NCI-H2081 treated with DMSO at 0.1 percent for 48 hours (cell line): ENCODE results near the gene KLKB1.
"Not testable (repeated sequence)": the region's sequence is repeated elsewhere in the genome, so short reads cannot be mapped to it uniquely, and the experiment has no call there.

Experiments used
- DNase-seq: peaks from one replicate; lab custom pipeline; 2025; lab: John Stamatoyannopoulos, UW

The KLKB1 gene

DNA sequence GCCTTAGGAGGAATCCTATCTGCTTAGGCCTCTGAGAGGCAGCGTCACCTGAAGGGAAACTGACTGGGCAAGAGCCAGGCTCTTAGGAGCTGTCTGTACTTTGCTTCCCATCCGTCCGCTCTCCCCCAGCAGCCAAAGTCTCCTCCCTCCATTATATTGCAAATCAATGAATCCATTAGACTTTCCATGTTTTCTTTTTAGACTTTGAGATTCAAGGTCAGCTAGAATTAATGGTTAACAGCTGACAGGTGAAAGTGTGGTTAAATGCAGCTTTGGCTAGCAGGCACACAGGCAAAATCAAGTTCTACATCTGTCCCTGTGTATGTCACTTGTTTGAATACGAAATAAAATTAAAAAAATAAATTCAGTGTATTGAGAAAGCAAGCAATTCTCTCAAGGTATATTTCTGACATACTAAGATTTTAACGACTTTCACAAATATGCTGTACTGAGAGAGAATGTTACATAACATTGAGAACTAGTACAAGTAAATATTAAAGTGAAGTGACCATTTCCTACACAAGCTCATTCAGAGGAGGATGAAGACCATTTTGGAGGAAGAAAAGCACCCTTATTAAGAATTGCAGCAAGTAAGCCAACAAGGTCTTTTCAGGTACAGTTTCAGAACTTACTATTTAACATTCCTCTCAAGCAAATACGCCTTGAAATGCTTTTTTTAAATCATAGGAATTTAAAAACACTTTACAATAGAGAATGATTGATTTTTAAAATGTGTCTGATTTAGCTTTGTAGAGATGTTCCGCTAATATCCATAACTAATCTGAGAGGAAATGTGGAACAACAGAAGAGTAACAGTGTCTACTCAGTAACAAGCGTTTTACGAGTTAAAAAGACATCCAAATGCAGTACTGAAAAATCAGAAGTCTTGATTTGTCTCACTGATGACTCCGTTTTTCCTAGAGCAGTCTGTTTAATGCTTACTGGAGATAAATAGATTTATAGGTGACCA lies 38.7 kb downstream of the KLKB1 start, which contains the start of gene F11:
F11 (plus strand) TSS at position 507 of the 970 bp plus-strand sequence. CDS start 948 bp downstream, outside the sequence.
- no peak for DNase-seq

DNA sequence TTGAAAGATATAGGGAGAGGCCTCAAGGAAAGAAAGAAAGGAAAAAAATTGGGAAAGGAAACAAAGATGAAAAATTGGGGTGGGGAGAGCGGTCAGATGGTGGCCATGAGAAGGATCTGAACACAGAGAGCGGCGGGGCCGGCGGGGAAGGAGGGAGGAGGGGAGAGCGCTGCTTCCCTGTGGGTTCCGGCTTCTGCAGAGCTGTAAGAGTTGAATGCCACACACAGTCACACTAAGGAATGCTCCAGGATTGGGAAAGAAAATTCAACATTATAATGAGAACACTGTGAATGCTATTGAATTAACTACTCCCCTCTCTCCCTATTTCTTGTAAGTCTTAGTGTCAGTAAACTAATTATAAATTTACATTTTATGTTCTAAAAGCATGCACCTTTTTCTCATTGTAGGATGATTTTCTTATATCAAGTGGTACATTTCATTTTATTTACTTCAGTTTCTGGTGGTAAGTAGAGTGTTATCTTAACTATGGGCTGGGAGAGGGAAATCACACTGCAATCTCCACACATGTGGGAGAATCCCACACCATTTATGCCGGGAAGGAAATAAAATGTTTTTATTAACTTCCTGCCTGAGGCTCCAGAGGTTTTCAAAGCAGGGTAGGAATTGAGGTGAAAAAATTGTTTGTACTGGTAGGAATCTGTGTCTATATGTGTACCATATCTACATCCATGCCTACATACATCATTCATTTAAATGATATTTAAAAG lies 39.6 kb downstream of the KLKB1 start:
- DNase-seq: no peak

DNA sequence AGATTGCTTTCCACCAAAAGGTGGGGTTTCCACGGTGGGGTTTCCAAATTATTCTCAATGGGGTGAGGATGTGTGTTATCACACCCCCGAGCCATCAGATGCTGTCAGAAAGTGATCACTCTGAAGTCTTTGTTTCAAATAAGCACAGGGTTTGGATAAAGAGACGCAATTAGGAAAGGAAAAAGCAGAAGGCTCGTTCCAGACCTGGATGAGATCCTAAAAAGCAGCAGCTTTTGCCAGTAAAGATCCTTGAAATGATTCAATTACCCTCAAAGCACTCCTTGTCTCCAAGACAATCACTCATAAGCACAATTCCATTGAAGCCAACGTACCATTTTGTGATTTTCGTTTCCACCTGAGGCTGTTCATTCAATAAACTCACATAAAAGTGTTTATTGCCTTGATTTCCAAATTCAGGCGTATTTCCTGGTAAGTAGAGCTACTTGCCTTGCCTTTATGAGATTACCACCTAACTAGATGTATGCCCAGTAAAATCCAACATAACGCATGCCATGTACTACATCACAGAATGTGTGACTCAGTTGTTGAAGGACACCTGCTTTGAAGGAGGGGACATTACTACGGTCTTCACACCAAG lies 43.9 kb downstream of the KLKB1 start:
- DNase-seq: no peak

DNA sequence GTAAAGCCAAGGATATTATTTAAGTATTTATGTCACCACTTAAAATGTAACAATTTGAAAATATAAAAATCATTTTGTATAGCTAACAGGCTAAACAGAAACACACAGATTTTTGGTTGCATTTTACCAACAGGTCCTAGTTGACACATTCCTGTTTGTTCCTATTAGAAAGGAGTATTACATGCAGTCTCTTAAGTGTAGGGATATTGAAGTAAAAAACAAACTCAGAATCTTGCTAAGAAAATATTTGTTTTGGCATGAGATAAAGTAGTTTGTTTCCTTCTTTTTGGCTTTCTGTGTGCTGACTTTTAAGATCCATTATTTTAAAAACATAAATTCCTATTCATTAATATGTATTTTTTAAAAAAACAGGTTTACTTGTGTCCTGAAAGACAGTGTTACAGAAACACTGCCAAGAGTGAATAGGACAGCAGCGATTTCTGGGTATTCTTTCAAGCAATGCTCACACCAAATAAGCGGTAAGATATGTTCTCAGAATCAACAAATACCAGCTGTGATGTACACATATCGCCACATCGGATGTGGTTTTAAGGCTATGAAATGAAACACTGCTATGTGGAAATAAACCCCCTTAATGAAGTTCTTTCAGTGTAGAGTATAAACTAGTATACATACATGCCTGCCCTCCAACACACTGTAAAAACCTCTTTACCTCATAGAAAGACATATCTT lies 45.5 kb downstream of the KLKB1 start:
- no peak for DNase-seq

DNA sequence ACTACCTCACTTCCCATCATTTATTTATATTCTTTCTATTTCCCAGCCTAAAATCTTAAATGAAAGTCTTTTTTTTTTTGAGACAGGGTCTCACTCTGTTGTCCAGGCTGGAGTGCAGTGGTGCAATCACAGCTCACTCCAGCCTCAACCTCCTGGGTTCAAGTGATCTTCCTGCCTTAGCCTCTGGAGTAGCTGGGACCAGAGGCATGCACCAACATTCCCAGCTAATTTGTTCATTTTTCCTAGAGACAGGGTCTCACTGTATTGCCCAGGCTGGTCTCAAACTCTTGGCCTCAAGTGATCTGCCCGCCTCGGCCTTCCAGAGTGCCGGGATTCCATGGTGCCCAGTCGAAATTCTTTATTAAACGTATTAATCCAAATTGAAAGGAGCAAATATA lies 46.1 kb downstream of the KLKB1 start:
- not testable (repeated sequence) for DNase-seq

DNA sequence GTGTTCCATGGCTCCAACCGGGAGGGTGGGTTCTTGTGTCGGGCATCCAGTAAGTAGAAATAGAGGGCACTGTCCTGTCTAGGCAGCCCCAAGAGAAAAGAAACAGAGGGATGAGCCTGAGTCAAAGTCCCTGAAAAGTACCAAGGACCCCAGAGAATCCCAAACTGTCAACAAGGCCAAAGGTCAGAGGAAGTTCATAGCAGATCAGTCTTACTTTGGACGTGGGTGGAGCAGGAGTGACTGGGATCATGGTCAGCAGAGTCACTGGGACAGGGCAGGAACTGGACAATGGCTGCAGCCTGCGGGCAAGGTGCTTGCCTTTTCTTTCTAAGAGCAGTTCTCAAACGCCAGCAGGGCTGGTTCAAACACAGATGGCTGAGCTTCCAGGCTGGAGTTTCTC lies 56.0 kb downstream of the KLKB1 start:
- no peak for DNase-seq

DNA sequence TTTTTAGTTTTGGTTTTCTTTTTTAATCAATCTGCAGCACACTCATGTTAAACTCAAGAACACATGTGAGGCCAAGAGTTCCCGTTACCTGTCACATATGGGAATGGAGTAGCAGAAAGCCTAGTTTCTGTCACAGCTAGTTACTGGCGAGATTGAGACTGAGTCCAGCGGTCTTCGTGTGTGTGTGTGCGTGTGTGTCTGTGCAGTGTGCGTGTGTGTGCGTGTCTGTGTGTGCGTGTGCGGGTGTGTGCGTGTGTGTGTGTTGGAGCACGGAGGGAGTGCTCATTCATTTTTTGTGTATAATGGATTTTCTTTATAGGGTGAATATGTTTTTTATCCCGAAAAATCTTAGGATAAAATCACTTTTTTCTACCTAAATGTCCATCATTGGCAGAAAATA lies 57.8 kb downstream of the KLKB1 start:
- DNase-seq: no peak

DNA sequence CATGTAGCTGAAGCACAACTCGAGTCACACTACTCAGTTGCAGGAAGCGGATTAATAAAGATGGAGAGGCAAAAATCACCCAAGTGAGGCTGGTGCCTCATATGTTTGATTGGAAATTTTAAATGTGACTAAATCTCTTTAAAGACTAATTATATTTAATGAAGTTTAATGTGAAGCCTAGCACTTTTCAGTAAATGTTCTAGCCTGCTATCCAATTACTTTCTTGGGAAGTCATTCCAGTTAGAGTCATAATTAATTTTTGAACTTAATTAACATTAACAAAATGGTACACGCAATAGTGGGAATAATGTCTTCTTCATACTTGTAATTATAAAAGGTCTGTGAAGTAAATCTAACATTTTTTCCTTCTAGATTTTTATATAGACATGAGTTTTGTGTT lies 59.3 kb downstream of the KLKB1 start:
- no peak for DNase-seq

DNA sequence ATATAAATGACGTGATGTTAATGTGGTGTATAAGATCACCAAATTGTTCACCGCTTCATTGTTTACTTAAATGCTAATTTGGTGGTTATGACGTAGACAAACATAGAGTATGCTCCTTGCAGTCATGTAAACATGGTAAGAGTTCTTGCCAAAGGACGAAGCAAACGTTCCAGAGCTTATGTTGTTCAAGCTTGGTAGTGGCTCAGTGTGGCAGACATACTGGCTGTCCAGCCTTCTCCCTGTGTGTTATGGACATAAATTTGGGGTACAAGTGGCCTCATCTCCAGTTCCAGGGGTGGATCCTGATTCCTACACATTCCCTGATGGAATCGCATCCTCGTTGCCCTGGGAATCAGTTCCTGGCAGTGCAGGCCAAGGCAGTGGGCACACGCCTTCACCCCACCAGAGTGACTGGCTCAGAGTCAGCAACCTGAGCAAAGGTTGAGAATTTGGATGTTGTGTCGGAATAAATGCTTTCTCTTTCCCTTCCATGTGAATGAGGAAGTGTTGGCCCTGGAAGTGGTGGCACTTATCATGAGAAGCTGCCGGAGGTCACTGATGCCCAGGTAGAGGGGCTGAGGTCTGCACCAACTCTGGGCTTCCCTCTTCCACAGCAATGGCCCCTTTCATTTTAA lies 64.1 kb downstream of the KLKB1 start:
- DNase-seq: no peak

DNA sequence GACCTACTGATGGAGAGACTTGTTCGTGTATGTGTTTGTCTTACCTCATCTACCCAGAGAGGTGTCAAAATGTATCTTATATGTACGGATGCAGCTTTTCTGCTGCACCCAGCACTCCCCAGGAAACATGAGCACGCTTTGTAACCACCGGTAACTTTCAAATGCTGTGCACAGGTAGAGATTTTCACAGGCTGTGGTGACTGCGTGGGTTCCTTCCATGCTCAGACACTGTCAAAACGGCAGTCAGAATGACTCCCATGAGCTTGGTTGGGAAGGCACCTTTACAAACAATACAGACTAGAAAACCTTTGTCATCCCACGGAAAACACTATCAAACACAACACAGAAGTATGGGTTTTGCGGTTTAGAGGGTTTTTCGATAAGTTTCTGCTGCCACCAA lies 66.9 kb downstream of the KLKB1 start:
- DNase-seq: no peak

DNA sequence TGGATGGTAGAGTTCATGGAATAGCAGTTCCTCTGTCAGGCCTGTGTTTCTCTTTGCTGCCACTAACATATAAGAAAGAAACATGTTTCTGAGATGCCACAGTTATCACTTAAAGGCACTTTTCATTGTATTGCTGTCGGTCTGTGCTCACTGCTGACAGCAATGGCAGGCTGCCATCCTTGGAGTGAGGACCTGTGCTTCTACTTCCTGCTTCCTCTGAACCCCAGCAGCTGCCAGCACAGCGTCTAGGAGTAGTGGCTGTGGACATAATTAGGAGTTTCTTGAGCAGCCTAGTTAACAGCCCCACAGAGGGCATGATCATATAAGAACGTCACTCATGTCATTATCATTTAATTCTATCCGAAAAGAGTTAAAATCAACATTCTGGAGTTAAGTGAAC lies 69.2 kb downstream of the KLKB1 start:
- DNase-seq: no peak

DNA sequence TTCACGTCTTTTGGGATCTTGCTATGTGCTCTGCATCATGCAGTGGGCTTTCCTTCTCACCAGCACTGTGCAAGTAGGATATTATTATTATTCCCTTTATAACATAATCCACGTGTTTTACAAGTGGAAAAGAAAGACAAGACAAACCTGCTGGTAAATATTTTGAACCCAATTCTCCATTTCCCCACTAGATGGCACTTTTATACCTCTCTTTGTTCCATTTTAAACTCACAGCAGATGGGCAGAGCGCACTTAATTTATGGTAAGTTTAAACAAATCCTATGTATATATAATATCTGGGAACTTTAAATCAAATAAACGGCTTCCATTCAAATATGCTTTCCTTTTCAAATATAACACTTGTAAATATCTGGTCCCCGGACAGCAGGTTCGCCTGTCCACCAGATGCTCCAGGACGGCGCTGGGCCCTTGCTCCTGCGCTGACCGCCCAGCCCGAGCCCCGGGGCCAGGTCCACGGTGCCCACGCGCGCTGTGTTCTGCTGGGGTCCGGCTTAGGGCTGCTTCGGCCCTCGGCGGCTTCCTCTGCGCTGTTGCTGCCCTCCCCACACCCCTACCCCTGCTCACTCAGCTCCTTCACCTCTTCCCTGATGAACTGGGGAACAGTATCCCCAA lies 69.8 kb downstream of the KLKB1 start:
- DNase-seq: no peak

DNA sequence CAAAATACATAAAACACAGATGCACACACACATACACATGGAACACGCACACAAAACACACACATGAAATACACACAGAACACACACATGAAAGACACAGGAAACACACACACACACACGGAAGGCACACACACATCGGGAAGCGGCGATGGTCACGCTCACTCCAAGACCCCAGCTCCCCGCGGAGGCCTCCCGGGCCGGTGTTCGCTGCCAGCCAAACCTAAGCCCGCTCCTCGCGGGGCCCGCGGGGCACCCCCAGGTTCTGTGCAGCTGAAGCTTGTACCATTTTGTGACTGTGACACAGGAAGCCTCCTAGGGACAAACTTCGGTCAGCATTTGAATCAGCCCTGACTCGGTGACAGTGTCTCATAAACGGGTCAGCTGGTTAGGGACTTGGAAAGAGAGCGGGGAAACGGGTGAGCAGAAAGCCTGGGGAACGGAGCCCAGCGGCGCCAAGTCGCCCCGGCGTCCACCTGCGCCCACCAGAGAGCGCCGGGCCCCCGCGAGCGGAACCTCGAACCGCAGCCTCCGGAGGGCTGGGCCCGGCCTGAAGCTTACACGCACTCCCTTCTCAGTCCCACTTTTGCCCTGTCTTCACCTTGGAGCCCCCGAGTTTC lies 70.8 kb downstream of the KLKB1 start:
- DNase-seq: no peak

DNA sequence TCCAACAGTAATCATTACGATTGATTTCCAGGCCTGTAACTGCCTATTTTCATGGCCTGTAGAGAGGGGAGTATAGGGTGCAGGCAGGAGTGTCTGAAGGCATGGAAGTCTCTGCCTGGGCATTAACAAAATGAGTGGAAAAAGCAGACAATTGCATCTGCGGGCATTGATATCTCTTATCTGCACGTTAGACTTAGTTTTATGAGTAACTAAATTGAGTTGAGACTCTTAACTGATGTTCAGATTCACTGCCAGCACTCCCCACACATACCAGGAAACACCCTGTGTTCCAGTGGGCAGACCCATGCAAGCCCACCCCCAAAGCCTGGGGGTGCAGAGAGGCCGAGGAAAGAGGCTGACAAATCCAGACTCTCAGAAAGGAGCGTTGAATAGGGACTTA lies 72.0 kb downstream of the KLKB1 start:
- no peak for DNase-seq

DNA sequence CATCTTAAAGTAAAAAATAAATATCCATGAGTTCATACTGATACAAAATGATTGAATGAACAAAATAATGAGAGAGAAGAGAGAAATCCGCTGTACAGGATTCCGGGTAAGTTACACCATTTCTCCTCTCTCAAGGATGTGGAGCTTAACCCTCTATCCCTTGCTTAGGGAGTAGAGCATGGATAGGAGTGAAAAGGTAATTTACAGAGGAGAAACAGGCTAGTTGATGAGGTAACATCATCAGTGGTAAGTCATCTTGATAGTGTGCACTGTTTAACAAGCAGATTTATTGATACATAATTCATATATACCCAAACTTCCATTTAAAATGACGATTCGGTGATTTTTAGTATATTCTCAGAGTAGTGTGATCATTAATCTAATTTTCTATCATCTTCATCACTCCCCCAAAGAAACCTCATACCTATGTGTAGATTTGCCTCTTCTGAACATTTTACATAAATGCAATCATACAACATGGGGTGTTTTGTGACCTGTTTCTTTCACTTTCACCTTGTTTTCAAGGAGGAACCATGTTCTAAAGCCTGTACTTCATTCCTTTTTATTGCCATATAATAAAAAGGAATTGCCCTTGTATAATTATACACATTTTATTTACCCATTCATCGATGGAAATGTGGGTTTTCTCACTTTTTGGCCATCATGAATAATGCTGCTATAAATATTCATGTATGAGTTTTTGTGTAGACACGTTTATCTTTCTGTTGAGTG lies 73.5 kb downstream of the KLKB1 start:
- no peak for DNase-seq

DNA sequence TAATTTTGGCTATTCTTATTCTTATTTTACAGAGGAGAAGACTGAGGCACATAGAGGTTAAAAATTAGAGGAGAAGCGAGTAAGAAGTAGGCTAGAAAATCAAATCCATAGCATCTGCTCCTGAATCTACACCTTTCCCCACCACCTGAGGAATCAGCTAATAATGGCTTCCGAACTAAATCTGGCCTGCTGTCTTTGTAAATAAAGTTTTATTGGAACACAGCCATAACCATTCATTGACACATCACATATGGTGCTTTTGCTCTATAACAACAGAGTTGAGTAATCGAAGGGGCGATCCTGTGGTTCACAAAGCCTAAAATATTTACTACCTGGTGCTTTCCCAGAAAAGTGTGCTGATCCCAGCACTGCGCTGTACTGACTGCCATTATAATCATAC lies 76.9 kb downstream of the KLKB1 start:
- DNase-seq: peak; percentile 5

DNA sequence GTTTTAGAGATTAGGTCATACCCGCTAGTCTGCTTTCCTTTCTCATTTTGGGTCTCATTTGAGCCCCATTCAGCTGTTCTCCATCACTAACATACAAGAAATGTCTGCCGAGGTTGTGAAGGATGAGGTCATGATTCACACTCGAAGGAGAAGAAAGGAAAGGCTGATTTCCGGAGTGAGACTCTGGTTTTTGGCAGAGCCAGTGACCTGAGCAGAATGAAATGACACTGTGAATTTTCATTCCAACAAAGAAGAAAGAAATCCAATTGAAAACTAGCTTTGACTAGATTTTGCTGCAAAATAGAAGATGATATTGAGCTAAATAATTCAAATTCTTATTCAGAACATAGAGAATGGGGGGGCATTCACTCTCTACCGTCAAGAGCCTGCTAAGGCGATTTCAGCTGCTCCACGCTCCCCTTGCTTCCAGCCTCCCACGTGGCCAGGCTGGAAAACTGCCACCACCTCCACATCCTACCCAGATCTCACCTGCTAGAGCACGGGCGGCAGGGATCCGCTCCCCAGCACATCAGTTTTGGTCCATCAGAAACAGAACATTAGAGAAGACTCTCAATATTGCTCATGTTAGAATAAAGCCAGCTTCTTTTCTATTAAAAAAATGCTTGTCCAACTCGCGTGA lies 77.7 kb downstream of the KLKB1 start:
- no peak for DNase-seq

DNA sequence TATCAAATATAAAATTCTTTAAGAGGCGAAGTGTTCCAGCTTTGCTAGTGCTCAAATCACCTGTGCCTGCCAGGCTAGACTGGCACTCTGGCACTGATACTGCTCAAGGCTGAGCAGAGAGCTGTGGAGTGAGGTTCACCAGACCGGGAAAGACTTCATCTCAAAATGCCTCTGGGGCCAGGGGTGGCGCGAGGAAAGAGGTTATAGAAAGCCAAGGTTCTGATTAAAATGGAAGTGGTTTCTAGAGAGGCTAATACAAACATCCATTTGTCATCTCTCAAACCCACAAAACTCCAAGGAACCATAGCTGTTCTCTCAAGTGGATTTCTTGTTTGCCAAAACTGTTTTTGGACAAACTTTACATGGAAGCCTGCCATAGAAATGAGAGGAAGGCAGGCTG lies 80.2 kb downstream of the KLKB1 start:
- no peak for DNase-seq

DNA sequence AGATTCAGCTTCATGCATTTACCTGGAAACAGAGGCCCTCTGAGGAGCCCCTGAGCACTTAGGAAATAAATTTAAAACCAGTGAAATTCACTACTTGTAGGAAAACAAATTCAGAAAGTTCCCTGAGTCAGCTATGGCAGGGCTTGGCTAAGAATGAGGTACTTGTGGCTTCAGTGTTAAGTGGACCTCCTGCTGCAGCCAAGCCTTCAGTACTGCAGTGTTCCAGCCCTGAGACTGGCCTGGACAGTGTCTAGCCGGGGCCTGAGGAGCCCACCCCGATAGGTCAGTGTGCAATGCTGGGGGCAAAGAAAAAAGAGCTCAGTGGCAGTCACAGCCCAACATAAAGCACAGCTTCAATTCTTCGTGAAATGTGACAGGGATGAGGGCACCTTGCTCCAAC lies 80.6 kb downstream of the KLKB1 start:
- DNase-seq: no peak
